Fibroblast of lung (primary cell): ENCODE measurements around the gene CPZ. TPM values are rescaled to one million over a fixed set of nuclear protein-coding genes. Genes with fewer than 3 reads are reported as not detected.

Experiments
- DNase-seq, 2 donors: peaks; one replicate each; pipeline versions ENCODE4 v3.0.0 to v3.0.0-alpha.2; 2010; ENCODE audit warnings: low read depth in 2 of 2
- H2AFZ ChIP-seq: 2 replicates; pipeline ENCODE4 v1.5.1; 2012; ENCODE audit warnings: low read length, control low read depth, inconsistent platforms
- H3K27ac ChIP-seq: 2 replicates; pipeline ENCODE4 v1.5.1; 2011; ENCODE audit warnings: low read length, control low read depth; ENCODE audit not compliant: insufficient read depth
- H3K27me3 ChIP-seq: 2 replicates; pipeline ENCODE4 v1.5.1; 2011; ENCODE audit warnings: mild to moderate bottlenecking, low read length; ENCODE audit not compliant: control insufficient read depth, insufficient read depth
- H3K36me3 ChIP-seq: 2 replicates; pipeline ENCODE4 v1.5.1; 2011; ENCODE audit warnings: low read length; ENCODE audit not compliant: control insufficient read depth, insufficient read depth
- H3K4me1 ChIP-seq: 2 replicates; pipeline ENCODE4 v1.5.1; 2011; ENCODE audit warnings: low read length; ENCODE audit not compliant: control insufficient read depth, insufficient read depth; ENCODE audit errors: extremely low read depth
- H3K4me2 ChIP-seq: 2 replicates; pipeline ENCODE4 v1.5.1; 2011; ENCODE audit warnings: low read length, control low read depth; ENCODE audit not compliant: insufficient read depth; ENCODE audit errors: extremely low read depth
- H3K4me3 ChIP-seq, 4 experiments: fragments of 200-600 bp in 1 of 4; sonication (generic) in 1 of 4; replicated peaks in 1 of 4; 2 replicates each; pipeline ENCODE4 v1.5.1; 2011 to 2016; ENCODE audit warnings: low read length in 4 of 4, low read depth in 3 of 4, mild to moderate bottlenecking in 3 of 4, control low read depth in 2 of 4, inconsistent platforms in 1 of 4, mixed read lengths in 1 of 4; ENCODE audit not compliant: insufficient read depth in 1 of 4; ENCODE audit errors: control extremely low read depth in 1 of 4
- H3K79me2 ChIP-seq: 2 replicates; pipeline ENCODE4 v1.5.1; 2012; ENCODE audit warnings: mild to moderate bottlenecking, low read length, inconsistent platforms; ENCODE audit not compliant: control insufficient read depth, insufficient read depth
- H3K9ac ChIP-seq: 2 replicates; pipeline ENCODE4 v1.5.1; 2011; ENCODE audit warnings: mild to moderate bottlenecking, low read length, control low read depth; ENCODE audit not compliant: insufficient read depth
- H3K9me3 ChIP-seq: 2 replicates; pipeline ENCODE4 v1.5.1; 2012; ENCODE audit warnings: low read depth, low read length; ENCODE audit not compliant: control insufficient read depth, insufficient read depth
- H4K20me1 ChIP-seq: 2 replicates; pipeline ENCODE4 v1.5.1; 2011; ENCODE audit warnings: low read length; ENCODE audit not compliant: control insufficient read depth, insufficient read depth; ENCODE audit errors: extremely low read depth
- EZH2 ChIP-seq: IDR thresholded peaks from 2 replicates; pipeline ENCODE4 v1.5.1; 2012; ENCODE audit warnings: low read length, control low read depth, mild to moderate bottlenecking; ENCODE audit errors: missing control alignments
- polyA plus RNA-seq, 2 donors: library from polyadenylated mRNA; depleted of rRNA in 1 of 2; stranded (reverse) in 1 of 2; unstranded in 1 of 2; fragments of >200 nt; gene quantifications; 2 replicates each; pipeline ENCODE4 v1.2.1, GENCODE V29; 2011 to 2012; ENCODE audit warnings: missing spikeins in 1 of 2
- total RNA-seq: library from RNA; depleted of rRNA; stranded (reverse); fragments of >200 nt; gene quantifications from 2 replicates; pipeline ENCODE4 v1.2.1, GENCODE V29; 2014
- TF ChIP-seq, protein P1 (sequence below), 2 donors: IDR thresholded peaks in 1 of 2; conservative IDR thresholded peaks in 1 of 2; 1 replicate in 1 of 2; 2 replicates in 1 of 2; pipeline ENCODE4 v1.5.1; 2011 to 2012; ENCODE audit warnings: low read length in 2 of 2, control low read depth in 1 of 2, inconsistent platforms in 1 of 2, low read depth in 1 of 2, mild to moderate bottlenecking in 1 of 2

The CPZ gene
- total and polyA plus RNA-seq, 2 donors (not counting 1 experiment from before 2014, with no cell fraction given): 7.1 to 24.4 TPM

DNA sequence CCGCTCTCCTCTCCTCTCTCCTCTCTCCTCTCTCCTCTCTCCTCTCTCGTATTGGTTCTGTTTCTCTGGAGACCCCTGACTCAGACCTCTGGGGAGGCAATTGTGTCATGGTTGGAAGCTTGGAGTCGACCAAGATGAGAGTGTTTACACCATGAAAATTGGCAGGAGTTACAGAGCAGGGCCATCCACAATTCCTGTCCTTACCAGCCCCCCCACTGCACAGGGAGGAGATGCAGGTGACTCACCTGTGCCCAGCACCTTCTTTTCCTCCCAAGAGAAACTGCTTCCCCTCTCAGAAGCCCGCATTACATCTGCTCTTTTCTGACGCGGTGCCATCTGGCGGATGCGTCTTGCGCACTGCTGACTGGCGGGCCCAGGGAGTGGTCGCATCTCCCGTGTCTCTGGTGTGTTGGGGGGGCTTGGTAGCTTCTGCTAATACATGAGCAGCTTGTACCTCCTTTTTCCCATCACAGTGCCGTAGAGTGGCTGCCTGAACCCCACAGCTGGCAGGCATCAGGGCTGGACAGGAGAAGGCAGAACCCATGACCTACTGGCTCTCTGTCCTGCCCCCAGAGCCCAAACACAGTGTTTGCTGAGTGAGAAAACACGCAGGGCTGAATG is 43.7 kb upstream of the CPZ start:
- TF ChIP-seq, protein P1, sequence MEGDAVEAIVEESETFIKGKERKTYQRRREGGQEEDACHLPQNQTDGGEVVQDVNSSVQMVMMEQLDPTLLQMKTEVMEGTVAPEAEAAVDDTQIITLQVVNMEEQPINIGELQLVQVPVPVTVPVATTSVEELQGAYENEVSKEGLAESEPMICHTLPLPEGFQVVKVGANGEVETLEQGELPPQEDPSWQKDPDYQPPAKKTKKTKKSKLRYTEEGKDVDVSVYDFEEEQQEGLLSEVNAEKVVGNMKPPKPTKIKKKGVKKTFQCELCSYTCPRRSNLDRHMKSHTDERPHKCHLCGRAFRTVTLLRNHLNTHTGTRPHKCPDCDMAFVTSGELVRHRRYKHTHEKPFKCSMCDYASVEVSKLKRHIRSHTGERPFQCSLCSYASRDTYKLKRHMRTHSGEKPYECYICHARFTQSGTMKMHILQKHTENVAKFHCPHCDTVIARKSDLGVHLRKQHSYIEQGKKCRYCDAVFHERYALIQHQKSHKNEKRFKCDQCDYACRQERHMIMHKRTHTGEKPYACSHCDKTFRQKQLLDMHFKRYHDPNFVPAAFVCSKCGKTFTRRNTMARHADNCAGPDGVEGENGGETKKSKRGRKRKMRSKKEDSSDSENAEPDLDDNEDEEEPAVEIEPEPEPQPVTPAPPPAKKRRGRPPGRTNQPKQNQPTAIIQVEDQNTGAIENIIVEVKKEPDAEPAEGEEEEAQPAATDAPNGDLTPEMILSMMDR (conservative IDR thresholded peaks at IDR 0.05 in 1 of 2, IDR thresholded peaks at IDR 0.05 in 1 of 2; ENCODE audit: low read depth in 1 of 2, low read length in 2 of 2): no peak
- no peak for TF ChIP-seq EZH2
- Histone ChIP-seq H3K4me2 (no peak overlapping the region), H3K9me3 (no peaks in the 10 kb centered on the region), H3K4me1 (peaks cover 3% of the 10 kb centered on the region), H2AFZ (no peak overlapping the region), H3K4me3 (no peak overlapping the region), H4K20me1 (no peaks in the 10 kb centered on the region), H3K9ac (no peak overlapping the region), H3K79me2 (no peaks in the 10 kb centered on the region), H3K27me3 (no peaks in the 10 kb centered on the region), H3K36me3 (no peaks in the 10 kb centered on the region), H3K27ac (no peak overlapping the region)
- no peak for DNase-seq

GRCh38 chr4:8549352-8549931 is 43.1 kb upstream of the CPZ start:
- H3K9me3 ChIP-seq: no peaks in the 10 kb centered on the region

DNA sequence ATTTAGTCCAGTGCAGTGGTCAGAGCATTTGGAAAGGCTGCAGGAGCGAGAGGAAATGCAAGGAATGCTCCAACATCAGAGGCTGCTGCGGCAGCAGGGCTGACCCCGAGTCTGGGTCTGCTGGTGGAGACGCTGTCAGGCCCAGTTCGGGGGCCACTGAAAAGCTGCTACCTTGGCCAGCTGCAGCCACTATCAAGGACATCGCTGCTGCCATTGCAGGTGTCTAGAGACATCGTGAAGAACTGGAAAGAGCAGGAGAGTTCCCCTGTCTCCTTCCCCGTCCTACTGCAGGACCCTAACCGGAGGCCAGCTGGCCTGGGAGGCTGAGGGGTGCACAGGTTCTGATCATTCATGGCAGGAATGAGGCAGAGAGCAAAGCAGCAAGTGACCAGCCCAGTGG is 41.9 kb upstream of the CPZ start:
- Histone ChIP-seq H2AFZ (no peak overlapping the region), H3K36me3 (no peaks in the 10 kb centered on the region), H3K4me3 (no peak overlapping the region), H4K20me1 (no peaks in the 10 kb centered on the region), H3K79me2 (no peaks in the 10 kb centered on the region), H3K27me3 (no peaks in the 10 kb centered on the region), H3K27ac (no peak overlapping the region), H3K4me1 (no peaks in the 10 kb centered on the region), H3K9ac (no peak overlapping the region), H3K4me2 (no peak overlapping the region), H3K9me3 (no peaks in the 10 kb centered on the region)
- no peak for DNase-seq
- TF ChIP-seq, protein P1 (conservative IDR thresholded peaks at IDR 0.05 in 1 of 2, IDR thresholded peaks at IDR 0.05 in 1 of 2; ENCODE audit: low read depth in 1 of 2, low read length in 2 of 2): no peak
- TF ChIP-seq EZH2: no peak

More at GRCh38 chr4:8549352-8549931, 43.1 kb upstream of the CPZ start:
- Histone ChIP-seq H3K79me2 (no peaks in the 10 kb centered on the region), H3K4me1 (peaks cover 3% of the 10 kb centered on the region), H3K4me2 (no peak overlapping the region), H4K20me1 (no peaks in the 10 kb centered on the region), H3K4me3 (no peak overlapping the region), H3K36me3 (no peaks in the 10 kb centered on the region), H3K27ac (no peak overlapping the region), H3K27me3 (no peaks in the 10 kb centered on the region), H2AFZ (no peak overlapping the region), H3K9ac (no peak overlapping the region)
- no peak for TF ChIP-seq EZH2
- TF ChIP-seq, protein P1 (conservative IDR thresholded peaks at IDR 0.05 in 1 of 2, IDR thresholded peaks at IDR 0.05 in 1 of 2; ENCODE audit: low read depth in 1 of 2, low read length in 2 of 2): no peak
- no peak for DNase-seq
